ENCODE data around the gene RCSD1. TPM values are rescaled to one million over a fixed set of nuclear protein-coding genes. Genes with fewer than 3 reads are reported as not detected.

RCSD1 gene
- total and polyA plus RNA-seq, 10 of the 15 experiments (the other 5 are each of a cell fraction or from before 2014, with no cell fraction given): 11.4 to 78.3 (median 71.6) TPM

DNA sequence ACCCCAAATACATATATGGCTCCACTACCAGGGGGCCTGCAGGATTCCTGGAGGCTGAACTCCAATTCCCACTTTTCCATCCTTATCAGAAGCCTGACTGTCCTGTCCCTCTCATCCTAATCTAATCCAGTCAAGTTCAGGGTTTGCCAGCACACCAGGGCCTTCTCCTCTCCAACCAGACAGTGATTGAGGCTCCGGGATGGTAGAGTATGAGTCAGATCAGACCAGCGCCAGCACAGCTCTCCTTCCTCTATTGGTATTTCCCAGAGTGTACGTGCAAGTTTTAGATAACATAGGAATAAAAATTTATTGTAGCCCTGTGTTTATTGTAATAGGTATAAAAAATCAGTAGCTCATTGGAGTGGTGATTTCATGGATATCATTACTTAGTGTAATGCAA, 24.5 kb upstream of the RCSD1 start:
- ATAC-seq: no peak
- in situ Hi-C loops (cut with MboI): no loop called here
- POLR2A ChIA-PET: interaction anchor here (0.6 to 0.8 kb wide), 2 partner anchors 75 to 111 kb away, joined by 3 to 4 read pairs; no protein-coding TSS in a partner anchor

More for the DNA sequence above, 24.5 kb upstream of the RCSD1 start:
- peaks cover 14% of the 10 kb centered on the region for H3K9me3 ChIP-seq (replicated peaks; ENCODE audit: control insufficient read depth, insufficient read depth, low read length)
- CTCF ChIA-PET: interaction anchor here (1.2 kb wide), 1 partner anchor 72 kb away, joined by 3 read pairs; no protein-coding TSS in a partner anchor
- intact Hi-C loops (cut with micrococcal nuclease; ENCODE audit: unreplicated experiment): loop anchor here (10.0 kb wide), 1 partner anchor 329 kb away; the partner anchor contains the start of genes DCAF6 and MPC2
- DNase-seq (ENCODE audit: low read depth, low spot score) (no peak), FAIRE-seq (no peak)
- 95% methylated on average over 3 of the region's 3 CpGs for WGBS (ENCODE audit: insufficient coverage, insufficient replicate concordance, low lambda C conversion rate, missing lambda C conversion rate)
- TF ChIP-seq STAT3 (IDR thresholded peaks at IDR 0.05; ENCODE audit: low read depth, low read length) (no peak), SPI1 (IDR thresholded peaks at IDR 0.05; ENCODE audit: borderline replicate concordance, insufficient read depth, low read depth, low read length) (no peak), YY1 (IDR thresholded peaks at IDR 0.05; ENCODE audit: low read depth, low read length) (no peak), CEBPB (IDR thresholded peaks at IDR 0.05; ENCODE audit: borderline replicate concordance in 1 of 2, low read depth in 2 of 2, low read length in 2 of 2) (no peak)
- TF ChIP-seq, protein P1, sequence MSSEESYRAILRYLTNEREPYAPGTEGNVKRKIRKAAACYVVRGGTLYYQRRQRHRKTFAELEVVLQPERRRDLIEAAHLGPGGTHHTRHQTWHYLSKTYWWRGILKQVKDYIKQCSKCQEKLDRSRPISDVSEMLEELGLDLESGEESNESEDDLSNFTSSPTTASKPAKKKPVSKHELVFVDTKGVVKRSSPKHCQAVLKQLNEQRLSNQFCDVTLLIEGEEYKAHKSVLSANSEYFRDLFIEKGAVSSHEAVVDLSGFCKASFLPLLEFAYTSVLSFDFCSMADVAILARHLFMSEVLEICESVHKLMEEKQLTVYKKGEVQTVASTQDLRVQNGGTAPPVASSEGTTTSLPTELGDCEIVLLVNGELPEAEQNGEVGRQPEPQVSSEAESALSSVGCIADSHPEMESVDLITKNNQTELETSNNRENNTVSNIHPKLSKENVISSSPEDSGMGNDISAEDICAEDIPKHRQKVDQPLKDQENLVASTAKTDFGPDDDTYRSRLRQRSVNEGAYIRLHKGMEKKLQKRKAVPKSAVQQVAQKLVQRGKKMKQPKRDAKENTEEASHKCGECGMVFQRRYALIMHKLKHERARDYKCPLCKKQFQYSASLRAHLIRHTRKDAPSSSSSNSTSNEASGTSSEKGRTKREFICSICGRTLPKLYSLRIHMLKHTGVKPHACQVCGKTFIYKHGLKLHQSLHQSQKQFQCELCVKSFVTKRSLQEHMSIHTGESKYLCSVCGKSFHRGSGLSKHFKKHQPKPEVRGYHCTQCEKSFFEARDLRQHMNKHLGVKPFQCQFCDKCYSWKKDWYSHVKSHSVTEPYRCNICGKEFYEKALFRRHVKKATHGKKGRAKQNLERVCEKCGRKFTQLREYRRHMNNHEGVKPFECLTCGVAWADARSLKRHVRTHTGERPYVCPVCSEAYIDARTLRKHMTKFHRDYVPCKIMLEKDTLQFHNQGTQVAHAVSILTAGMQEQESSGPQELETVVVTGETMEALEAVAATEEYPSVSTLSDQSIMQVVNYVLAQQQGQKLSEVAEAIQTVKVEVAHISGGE (CRISPR knock-in tag; IDR thresholded peaks at IDR 0.05): no peak
- TF ChIP-seq, protein P2, sequence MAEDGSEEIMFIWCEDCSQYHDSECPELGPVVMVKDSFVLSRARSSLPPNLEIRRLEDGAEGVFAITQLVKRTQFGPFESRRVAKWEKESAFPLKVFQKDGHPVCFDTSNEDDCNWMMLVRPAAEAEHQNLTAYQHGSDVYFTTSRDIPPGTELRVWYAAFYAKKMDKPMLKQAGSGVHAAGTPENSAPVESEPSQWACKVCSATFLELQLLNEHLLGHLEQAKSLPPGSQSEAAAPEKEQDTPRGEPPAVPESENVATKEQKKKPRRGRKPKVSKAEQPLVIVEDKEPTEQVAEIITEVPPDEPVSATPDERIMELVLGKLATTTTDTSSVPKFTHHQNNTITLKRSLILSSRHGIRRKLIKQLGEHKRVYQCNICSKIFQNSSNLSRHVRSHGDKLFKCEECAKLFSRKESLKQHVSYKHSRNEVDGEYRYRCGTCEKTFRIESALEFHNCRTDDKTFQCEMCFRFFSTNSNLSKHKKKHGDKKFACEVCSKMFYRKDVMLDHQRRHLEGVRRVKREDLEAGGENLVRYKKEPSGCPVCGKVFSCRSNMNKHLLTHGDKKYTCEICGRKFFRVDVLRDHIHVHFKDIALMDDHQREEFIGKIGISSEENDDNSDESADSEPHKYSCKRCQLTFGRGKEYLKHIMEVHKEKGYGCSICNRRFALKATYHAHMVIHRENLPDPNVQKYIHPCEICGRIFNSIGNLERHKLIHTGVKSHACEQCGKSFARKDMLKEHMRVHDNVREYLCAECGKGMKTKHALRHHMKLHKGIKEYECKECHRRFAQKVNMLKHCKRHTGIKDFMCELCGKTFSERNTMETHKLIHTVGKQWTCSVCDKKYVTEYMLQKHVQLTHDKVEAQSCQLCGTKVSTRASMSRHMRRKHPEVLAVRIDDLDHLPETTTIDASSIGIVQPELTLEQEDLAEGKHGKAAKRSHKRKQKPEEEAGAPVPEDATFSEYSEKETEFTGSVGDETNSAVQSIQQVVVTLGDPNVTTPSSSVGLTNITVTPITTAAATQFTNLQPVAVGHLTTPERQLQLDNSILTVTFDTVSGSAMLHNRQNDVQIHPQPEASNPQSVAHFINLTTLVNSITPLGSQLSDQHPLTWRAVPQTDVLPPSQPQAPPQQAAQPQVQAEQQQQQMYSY (CRISPR knock-in tag; IDR thresholded peaks at IDR 0.05): no peak
- TF ChIP-seq, protein P3, sequence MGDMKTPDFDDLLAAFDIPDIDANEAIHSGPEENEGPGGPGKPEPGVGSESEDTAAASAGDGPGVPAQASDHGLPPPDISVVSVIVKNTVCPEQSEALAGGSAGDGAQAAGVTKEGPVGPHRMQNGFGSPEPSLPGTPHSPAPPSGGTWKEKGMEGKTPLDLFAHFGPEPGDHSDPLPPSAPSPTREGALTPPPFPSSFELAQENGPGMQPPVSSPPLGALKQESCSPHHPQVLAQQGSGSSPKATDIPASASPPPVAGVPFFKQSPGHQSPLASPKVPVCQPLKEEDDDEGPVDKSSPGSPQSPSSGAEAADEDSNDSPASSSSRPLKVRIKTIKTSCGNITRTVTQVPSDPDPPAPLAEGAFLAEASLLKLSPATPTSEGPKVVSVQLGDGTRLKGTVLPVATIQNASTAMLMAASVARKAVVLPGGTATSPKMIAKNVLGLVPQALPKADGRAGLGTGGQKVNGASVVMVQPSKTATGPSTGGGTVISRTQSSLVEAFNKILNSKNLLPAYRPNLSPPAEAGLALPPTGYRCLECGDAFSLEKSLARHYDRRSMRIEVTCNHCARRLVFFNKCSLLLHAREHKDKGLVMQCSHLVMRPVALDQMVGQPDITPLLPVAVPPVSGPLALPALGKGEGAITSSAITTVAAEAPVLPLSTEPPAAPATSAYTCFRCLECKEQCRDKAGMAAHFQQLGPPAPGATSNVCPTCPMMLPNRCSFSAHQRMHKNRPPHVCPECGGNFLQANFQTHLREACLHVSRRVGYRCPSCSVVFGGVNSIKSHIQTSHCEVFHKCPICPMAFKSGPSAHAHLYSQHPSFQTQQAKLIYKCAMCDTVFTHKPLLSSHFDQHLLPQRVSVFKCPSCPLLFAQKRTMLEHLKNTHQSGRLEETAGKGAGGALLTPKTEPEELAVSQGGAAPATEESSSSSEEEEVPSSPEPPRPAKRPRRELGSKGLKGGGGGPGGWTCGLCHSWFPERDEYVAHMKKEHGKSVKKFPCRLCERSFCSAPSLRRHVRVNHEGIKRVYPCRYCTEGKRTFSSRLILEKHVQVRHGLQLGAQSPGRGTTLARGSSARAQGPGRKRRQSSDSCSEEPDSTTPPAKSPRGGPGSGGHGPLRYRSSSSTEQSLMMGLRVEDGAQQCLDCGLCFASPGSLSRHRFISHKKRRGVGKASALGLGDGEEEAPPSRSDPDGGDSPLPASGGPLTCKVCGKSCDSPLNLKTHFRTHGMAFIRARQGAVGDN (IDR thresholded peaks at IDR 0.05): no peak
- TF ChIP-seq, protein P4, sequence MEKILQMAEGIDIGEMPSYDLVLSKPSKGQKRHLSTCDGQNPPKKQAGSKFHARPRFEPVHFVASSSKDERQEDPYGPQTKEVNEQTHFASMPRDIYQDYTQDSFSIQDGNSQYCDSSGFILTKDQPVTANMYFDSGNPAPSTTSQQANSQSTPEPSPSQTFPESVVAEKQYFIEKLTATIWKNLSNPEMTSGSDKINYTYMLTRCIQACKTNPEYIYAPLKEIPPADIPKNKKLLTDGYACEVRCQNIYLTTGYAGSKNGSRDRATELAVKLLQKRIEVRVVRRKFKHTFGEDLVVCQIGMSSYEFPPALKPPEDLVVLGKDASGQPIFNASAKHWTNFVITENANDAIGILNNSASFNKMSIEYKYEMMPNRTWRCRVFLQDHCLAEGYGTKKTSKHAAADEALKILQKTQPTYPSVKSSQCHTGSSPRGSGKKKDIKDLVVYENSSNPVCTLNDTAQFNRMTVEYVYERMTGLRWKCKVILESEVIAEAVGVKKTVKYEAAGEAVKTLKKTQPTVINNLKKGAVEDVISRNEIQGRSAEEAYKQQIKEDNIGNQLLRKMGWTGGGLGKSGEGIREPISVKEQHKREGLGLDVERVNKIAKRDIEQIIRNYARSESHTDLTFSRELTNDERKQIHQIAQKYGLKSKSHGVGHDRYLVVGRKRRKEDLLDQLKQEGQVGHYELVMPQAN (conservative IDR thresholded peaks at IDR 0.05): no peak
- no peaks in the 10 kb centered on the region for H3K27me3 ChIP-seq (replicated peaks in 1 of 2; ENCODE audit: control insufficient read depth in 2 of 2, insufficient read depth in 2 of 2, low read length in 1 of 2)
- BruUV-seq (replicated peaks): no TSS peak
- SMC1A ChIA-PET (ENCODE audit: uncharacterized antibody, unreplicated experiment): interaction anchor here (0.9 to 7.4 kb wide), 3 partner anchors 9 to 81 kb away, joined by 3 to 215 read pairs (median 4); no protein-coding TSS in a partner anchor
- peaks cover 22% of the 10 kb centered on the region for H3K4me1 ChIP-seq (ENCODE audit: control insufficient read depth, insufficient read depth, low read length)
- no peaks in the 10 kb centered on the region for H3K36me3 ChIP-seq (ENCODE audit: control insufficient read depth in 2 of 2, insufficient read depth in 2 of 2, low read length in 1 of 2)
- no peaks in the 10 kb centered on the region for H3K79me2 ChIP-seq (ENCODE audit: control insufficient read depth, insufficient read depth, low read length)
- H3K9ac ChIP-seq (ENCODE audit: control insufficient read depth, insufficient read depth, low read length): no peak overlapping the region
- RAD21 ChIA-PET (ENCODE audit: unreplicated experiment): interaction anchor here (1.0 kb wide), 1 partner anchor 82 kb away, joined by 4 read pairs; no protein-coding TSS in a partner anchor
- H2AFZ ChIP-seq (ENCODE audit: control insufficient read depth, low read depth, low read length): no peak overlapping the region
- H4K20me1 ChIP-seq (ENCODE audit: control insufficient read depth, insufficient read depth): no peaks in the 10 kb centered on the region
- no peak overlapping the region for H3K4me2 ChIP-seq (ENCODE audit: control insufficient read depth, insufficient read depth)
- H3K4me3 ChIP-seq: no peak overlapping the region
- H3K27ac ChIP-seq (ENCODE audit: control insufficient read depth, insufficient read depth): no peak overlapping the region

Measured in GM12878 (cell line).